HEK293 (cell line): ENCODE measurements around the gene TXNL1.

Source experiments
- CTCF ChIA-PET: fragments of 350-600 bp; formaldehyde crosslinking; extraction: SDS; loops from one replicate; lab custom pipeline; 2021; ENCODE audit warnings: antibody characterized with exemption; lab: Yijun Ruan, JAX
- POLR2A ChIA-PET: fragments of 300-600 bp; formaldehyde crosslinking; extraction: SDS; loops from one replicate; lab custom pipeline; 2020; ENCODE audit warnings: antibody characterized with exemption, inconsistent platforms; lab: Yijun Ruan, JAX
- H3K27ac ChIP-seq: fragments of 200-500 bp; sonication (Bioruptor generic); 2 replicates; pipeline ENCODE4 v1.5.1; 2014; ENCODE audit warnings: low read depth, low read length, control low read depth, inconsistent platforms; ENCODE audit errors: extremely low read depth
- H3K36me3 ChIP-seq, 2 experiments: fragments of 200-500 bp in 1 of 2; sonication (Bioruptor generic) in 1 of 2; 1 replicate in 1 of 2; 2 replicates in 1 of 2; pipeline ENCODE4 v1.5.1; 2014 to 2017; ENCODE audit warnings: inconsistent platforms in 2 of 2, low read length in 2 of 2; ENCODE audit not compliant: control insufficient read depth in 2 of 2, insufficient read depth in 1 of 2
- H3K4me1 ChIP-seq: fragments of 200-500 bp; sonication (Bioruptor generic); 2 replicates; pipeline ENCODE4 v1.5.1; 2014; ENCODE audit warnings: mild to moderate bottlenecking, low read length, inconsistent platforms; ENCODE audit not compliant: control insufficient read depth, insufficient read depth
- H3K4me3 ChIP-seq: 2 replicates; pipeline ENCODE4 v1.5.1; 2011; ENCODE audit warnings: low read depth, mild to moderate bottlenecking, control low read depth, low read length, moderate library complexity
- H3K9me3 ChIP-seq: fragments of 200-500 bp; sonication (Bioruptor generic); 2 replicates; pipeline ENCODE4 v1.5.1; 2014; ENCODE audit warnings: low read depth, low read length, inconsistent platforms; ENCODE audit not compliant: control insufficient read depth, insufficient read depth
- BCL11A ChIP-seq: fragments of 450-650 bp; formaldehyde crosslinking; IDR thresholded peaks from 2 replicates; pipeline ENCODE4 v1.5.1; 2016; ENCODE audit warnings: low read depth, missing biosample characterization, missing genetic modification characterization
- KLF16 ChIP-seq: fragments of 450-650 bp; formaldehyde crosslinking; IDR thresholded peaks from 2 replicates; pipeline ENCODE4 v1.5.1; 2017; ENCODE audit warnings: missing biosample characterization, missing genetic modification characterization
- KLF9 ChIP-seq: fragments of 450-650 bp; formaldehyde crosslinking; IDR thresholded peaks from 2 replicates; pipeline ENCODE4 v1.5.1; 2016; ENCODE audit warnings: missing biosample characterization, missing genetic modification characterization, low read depth
- SP7 ChIP-seq: fragments of 450-650 bp; formaldehyde crosslinking; IDR thresholded peaks from 2 replicates; pipeline ENCODE4 v1.5.1; 2016; ENCODE audit warnings: missing biosample characterization, missing genetic modification characterization
- TCF7L2 ChIP-seq: IDR thresholded peaks from 2 replicates; pipeline ENCODE4 v1.6.1; 2011; ENCODE audit warnings: low read depth, mild to moderate bottlenecking, inconsistent platforms, low read length, moderate library complexity, borderline replicate concordance
- WT1 ChIP-seq: fragments of 450-650 bp; formaldehyde crosslinking; IDR thresholded peaks from 2 replicates; pipeline ENCODE4 v1.5.1; 2016; ENCODE audit warnings: missing biosample characterization, missing genetic modification characterization
- ZBTB17 ChIP-seq: fragments of 450-650 bp; formaldehyde crosslinking; IDR thresholded peaks from 2 replicates; pipeline ENCODE4 v1.5.1; 2016; ENCODE audit warnings: missing biosample characterization, missing genetic modification characterization
- ZFHX2 ChIP-seq: fragments of 450-650 bp; formaldehyde crosslinking; conservative IDR thresholded peaks from 2 replicates; pipeline ENCODE4 v1.5.1; 2016; ENCODE audit warnings: missing biosample characterization, missing genetic modification characterization
- ZNF366 ChIP-seq: fragments of 450-650 bp; formaldehyde crosslinking; conservative IDR thresholded peaks from 2 replicates; pipeline ENCODE4 v1.5.1; 2016; ENCODE audit warnings: missing biosample characterization, missing genetic modification characterization
- ZNF48 ChIP-seq: fragments of 450-650 bp; formaldehyde crosslinking; IDR thresholded peaks from 2 replicates; pipeline ENCODE4 v1.5.1; 2016; ENCODE audit warnings: missing biosample characterization, missing genetic modification characterization
- ZNF549 ChIP-seq: fragments of 450-650 bp; IDR thresholded peaks from 2 replicates; pipeline ENCODE4 v1.5.1; 2018; ENCODE audit warnings: missing biosample characterization, missing genetic modification characterization, mild to moderate bottlenecking, inconsistent platforms, moderate library complexity
- ZNF621 ChIP-seq: fragments of 450-650 bp; formaldehyde crosslinking; IDR thresholded peaks from 2 replicates; pipeline ENCODE4 v1.5.1; 2017; ENCODE audit warnings: missing biosample characterization, missing genetic modification characterization
- ZNF623 ChIP-seq: fragments of 450-650 bp; formaldehyde crosslinking; IDR thresholded peaks from 2 replicates; pipeline ENCODE4 v1.5.1; 2016; ENCODE audit warnings: missing biosample characterization, missing genetic modification characterization
- ZNF660 ChIP-seq: fragments of 450-650 bp; IDR thresholded peaks from 2 replicates; pipeline ENCODE4 v1.5.1; 2018; ENCODE audit warnings: missing biosample characterization, mild to moderate bottlenecking, missing genetic modification characterization
- ZNF785 ChIP-seq: fragments of 450-650 bp; formaldehyde crosslinking; IDR thresholded peaks from 2 replicates; pipeline ENCODE4 v1.5.1; 2016; ENCODE audit warnings: missing biosample characterization, missing genetic modification characterization
- TF ChIP-seq, protein P1 (sequence below): fragments of 450-650 bp; formaldehyde crosslinking; IDR thresholded peaks from 2 replicates; pipeline ENCODE4; 2016; ENCODE audit warnings: missing biosample characterization, missing genetic modification characterization
- TF ChIP-seq, protein P2 (sequence below): fragments of 450-650 bp; formaldehyde crosslinking; conservative IDR thresholded peaks from 2 replicates; pipeline ENCODE4 v1.5.1; 2016; ENCODE audit warnings: low read depth, missing biosample characterization, missing genetic modification characterization
- TF ChIP-seq, protein P3 (sequence below): fragments of 450-650 bp; formaldehyde crosslinking; IDR thresholded peaks from 2 replicates; pipeline ENCODE4 v1.5.1; 2017; ENCODE audit warnings: missing biosample characterization, missing genetic modification characterization
- TF ChIP-seq, protein P4 (sequence below): sonication (generic); formaldehyde crosslinking; IDR thresholded peaks from 2 replicates; pipeline ENCODE4 v1.8.1; 2022; ENCODE audit warnings: mild to moderate bottlenecking, moderate library complexity, missing genetic modification reagents
- TF ChIP-seq, protein P5 (sequence below): fragments of 450-650 bp; formaldehyde crosslinking; conservative IDR thresholded peaks from 2 replicates; pipeline ENCODE4 v1.5.1; 2016; ENCODE audit warnings: low read depth, missing biosample characterization, missing genetic modification characterization

Gene TXNL1

DNA sequence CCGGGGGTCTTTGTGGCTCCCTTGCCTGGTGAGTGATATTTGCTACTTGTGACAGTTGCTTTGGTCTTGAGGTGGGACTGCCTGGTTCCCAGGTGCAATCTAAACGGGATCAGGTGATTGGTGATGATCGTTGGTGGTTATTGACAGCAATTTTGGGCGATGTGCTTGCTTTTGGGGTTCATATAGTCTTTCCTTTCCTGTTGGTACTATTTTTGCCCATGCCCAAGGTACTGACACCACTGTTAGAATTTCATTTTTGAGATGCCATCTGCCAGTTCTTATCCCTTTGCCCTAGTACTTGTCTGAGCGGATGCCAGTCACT lies 13.3 kb upstream of the TXNL1 start:
- H3K36me3 ChIP-seq: no peaks in the 10 kb centered on the region; a peak in 1 of 3 replicates
- no peak for TF ChIP-seq ZNF48
- TF ChIP-seq ZNF549 (tag by site-specific recombination): no peak
- TF ChIP-seq ZFHX2 (tag by site-specific recombination): no peak
- no peak for TF ChIP-seq WT1 (tag by site-specific recombination)
- no peak for TF ChIP-seq ZNF660 (tag by site-specific recombination)
- TF ChIP-seq, protein P1, sequence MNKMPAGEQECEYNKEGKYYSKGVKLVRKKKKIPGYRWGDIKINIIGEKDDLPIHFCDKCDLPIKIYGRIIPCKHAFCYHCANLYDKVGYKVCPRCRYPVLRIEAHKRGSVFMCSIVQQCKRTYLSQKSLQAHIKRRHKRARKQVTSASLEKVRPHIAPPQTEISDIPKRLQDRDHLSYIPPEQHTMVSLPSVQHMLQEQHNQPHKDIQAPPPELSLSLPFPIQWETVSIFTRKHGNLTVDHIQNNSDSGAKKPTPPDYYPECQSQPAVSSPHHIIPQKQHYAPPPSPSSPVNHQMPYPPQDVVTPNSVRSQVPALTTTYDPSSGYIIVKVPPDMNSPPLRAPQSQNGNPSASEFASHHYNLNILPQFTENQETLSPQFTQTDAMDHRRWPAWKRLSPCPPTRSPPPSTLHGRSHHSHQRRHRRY: no peak
- TF ChIP-seq, all 188 proteins: peak for 0
- CTCF ChIA-PET: no interaction called here
- Histone ChIP-seq H3K4me3 (peak overlapping the region; percentile 73), H3K4me1 (no peaks in the 10 kb centered on the region), H3K27ac (peak overlapping the region; percentile 76; the same call in 1 of the 2 replicates), H3K9me3 (no peaks in the 10 kb centered on the region)
- POLR2A ChIA-PET: interaction anchor here (1.1 to 2.8 kb wide), 5 partner anchors 12 to 882 kb away, joined by 3 to 40 read pairs (median 6); partner anchors contain the start of genes ONECUT2 and TXNL1

DNA sequence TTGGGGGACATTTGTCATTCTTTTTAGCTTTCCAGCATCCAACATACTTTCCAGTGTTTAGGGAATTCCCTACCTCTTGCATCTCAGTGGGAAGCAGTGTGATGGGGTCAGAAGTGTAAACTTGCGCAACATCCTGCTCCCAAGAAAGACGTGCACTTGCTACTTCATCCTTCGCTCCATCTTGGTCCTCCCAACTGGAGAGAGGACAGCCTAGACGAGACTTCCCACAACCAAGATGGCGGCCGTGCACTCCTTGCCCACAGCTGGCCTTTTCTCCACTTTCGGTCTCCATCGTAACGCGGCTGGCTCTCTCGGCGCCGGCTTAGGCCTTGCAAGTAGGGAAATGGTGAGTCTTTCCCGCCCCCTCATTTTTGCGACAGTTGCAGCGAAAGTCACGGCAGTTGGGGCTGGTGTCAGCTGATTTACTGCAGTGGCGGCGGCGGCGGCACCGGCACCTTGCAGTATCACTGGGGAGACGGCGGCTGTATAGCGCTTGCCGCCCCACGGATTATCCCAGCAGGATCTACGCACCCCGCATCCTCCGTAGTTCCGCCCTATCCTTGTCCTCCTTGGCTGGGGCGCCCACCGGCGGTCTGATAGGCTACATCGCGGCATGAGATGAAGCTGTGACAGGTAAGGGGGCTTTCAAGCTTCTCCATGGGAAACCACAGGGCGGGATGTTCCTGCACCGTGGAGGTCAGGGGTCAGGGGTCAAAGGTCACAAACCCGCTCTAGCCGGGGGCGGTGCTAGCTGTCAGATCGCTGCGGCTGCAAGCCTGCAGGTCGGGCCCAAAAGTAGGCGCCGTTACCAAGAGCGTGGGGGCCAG lies 12.8 kb upstream of the TXNL1 start, which contains the start of gene WDR7:
Gene WDR7 (plus strand): TSS at position 416 of the 827 bp plus-strand sequence. CDS start 21,157 bp downstream, outside the sequence.
- Histone ChIP-seq H3K4me1 (no peaks in the 10 kb centered on the region), H3K36me3 (no peaks in the 10 kb centered on the region; a peak in 1 of 3 replicates), H3K9me3 (no peaks in the 10 kb centered on the region), H3K27ac (peak within 1 kb of the TSS; percentile 76), H3K4me3 (peak within 1 kb of the TSS; percentile 73)
- ChIA-PET POLR2A (interaction anchor here (0.6 to 2.8 kb wide), 9 partner anchors 9 to 882 kb away, joined by 3 to 40 read pairs (median 4); partner anchors contain the start of genes ONECUT2 and TXNL1), CTCF (interaction anchor here (0.8 to 1.9 kb wide), 2 partner anchors 9 to 11 kb away, joined by 4 to 5 read pairs; no protein-coding TSS in a partner anchor)
- TF ChIP-seq, protein P2, sequence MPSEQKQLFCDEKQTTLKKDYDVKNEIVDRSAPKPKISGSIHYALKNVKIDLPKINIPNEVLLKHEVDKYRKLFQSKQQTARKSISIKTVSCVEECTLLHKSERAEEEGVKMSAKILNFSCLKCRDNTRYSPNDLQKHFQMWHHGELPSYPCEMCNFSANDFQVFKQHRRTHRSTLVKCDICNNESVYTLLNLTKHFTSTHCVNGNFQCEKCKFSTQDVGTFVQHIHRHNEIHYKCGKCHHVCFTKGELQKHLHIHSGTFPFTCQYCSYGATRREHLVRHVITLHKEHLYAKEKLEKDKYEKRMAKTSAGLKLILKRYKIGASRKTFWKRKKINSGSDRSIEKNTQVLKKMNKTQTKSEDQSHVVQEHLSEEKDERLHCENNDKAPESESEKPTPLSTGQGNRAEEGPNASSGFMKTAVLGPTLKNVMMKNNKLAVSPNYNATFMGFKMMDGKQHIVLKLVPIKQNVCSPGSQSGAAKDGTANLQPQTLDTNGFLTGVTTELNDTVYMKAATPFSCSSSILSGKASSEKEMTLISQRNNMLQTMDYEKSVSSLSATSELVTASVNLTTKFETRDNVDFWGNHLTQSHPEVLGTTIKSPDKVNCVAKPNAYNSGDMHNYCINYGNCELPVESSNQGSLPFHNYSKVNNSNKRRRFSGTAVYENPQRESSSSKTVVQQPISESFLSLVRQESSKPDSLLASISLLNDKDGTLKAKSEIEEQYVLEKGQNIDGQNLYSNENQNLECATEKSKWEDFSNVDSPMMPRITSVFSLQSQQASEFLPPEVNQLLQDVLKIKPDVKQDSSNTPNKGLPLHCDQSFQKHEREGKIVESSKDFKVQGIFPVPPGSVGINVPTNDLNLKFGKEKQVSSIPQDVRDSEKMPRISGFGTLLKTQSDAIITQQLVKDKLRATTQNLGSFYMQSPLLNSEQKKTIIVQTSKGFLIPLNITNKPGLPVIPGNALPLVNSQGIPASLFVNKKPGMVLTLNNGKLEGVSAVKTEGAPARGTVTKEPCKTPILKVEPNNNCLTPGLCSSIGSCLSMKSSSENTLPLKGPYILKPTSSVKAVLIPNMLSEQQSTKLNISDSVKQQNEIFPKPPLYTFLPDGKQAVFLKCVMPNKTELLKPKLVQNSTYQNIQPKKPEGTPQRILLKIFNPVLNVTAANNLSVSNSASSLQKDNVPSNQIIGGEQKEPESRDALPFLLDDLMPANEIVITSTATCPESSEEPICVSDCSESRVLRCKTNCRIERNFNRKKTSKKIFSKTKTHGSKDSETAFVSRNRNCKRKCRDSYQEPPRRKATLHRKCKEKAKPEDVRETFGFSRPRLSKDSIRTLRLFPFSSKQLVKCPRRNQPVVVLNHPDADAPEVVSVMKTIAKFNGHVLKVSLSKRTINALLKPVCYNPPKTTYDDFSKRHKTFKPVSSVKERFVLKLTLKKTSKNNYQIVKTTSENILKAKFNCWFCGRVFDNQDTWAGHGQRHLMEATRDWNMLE (tag by site-specific recombination): peak; percentile 61
- TF ChIP-seq ZNF785 (tag by site-specific recombination) (0 out of 2 replicates have a peak, but pooled peaks have one; percentile 13), BCL11A (tag by site-specific recombination) (peak; percentile 95), WT1 (tag by site-specific recombination) (no peak), SP7 (peak; percentile 63), KLF9 (tag by site-specific recombination) (peak; percentile 67), KLF16 (tag by site-specific recombination) (peak; percentile 69), ZBTB17 (tag by site-specific recombination) (peak; percentile 82), ZNF621 (tag by site-specific recombination) (no peak), ZNF366 (tag by site-specific recombination) (peak; percentile 95), TCF7L2 (no peak), ZNF623 (tag by site-specific recombination) (no peak)
- TF ChIP-seq, protein P3, sequence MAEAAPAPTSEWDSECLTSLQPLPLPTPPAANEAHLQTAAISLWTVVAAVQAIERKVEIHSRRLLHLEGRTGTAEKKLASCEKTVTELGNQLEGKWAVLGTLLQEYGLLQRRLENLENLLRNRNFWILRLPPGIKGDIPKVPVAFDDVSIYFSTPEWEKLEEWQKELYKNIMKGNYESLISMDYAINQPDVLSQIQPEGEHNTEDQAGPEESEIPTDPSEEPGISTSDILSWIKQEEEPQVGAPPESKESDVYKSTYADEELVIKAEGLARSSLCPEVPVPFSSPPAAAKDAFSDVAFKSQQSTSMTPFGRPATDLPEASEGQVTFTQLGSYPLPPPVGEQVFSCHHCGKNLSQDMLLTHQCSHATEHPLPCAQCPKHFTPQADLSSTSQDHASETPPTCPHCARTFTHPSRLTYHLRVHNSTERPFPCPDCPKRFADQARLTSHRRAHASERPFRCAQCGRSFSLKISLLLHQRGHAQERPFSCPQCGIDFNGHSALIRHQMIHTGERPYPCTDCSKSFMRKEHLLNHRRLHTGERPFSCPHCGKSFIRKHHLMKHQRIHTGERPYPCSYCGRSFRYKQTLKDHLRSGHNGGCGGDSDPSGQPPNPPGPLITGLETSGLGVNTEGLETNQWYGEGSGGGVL (tag by site-specific recombination): peak; percentile 69
- TF ChIP-seq, protein P4, sequence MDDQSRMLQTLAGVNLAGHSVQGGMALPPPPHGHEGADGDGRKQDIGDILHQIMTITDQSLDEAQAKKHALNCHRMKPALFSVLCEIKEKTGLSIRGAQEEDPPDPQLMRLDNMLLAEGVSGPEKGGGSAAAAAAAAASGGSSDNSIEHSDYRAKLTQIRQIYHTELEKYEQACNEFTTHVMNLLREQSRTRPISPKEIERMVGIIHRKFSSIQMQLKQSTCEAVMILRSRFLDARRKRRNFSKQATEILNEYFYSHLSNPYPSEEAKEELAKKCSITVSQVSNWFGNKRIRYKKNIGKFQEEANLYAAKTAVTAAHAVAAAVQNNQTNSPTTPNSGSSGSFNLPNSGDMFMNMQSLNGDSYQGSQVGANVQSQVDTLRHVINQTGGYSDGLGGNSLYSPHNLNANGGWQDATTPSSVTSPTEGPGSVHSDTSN (CRISPR knock-in tag): peak; percentile 85; the same call in 1 of the 2 replicates
- TF ChIP-seq, protein P5, sequence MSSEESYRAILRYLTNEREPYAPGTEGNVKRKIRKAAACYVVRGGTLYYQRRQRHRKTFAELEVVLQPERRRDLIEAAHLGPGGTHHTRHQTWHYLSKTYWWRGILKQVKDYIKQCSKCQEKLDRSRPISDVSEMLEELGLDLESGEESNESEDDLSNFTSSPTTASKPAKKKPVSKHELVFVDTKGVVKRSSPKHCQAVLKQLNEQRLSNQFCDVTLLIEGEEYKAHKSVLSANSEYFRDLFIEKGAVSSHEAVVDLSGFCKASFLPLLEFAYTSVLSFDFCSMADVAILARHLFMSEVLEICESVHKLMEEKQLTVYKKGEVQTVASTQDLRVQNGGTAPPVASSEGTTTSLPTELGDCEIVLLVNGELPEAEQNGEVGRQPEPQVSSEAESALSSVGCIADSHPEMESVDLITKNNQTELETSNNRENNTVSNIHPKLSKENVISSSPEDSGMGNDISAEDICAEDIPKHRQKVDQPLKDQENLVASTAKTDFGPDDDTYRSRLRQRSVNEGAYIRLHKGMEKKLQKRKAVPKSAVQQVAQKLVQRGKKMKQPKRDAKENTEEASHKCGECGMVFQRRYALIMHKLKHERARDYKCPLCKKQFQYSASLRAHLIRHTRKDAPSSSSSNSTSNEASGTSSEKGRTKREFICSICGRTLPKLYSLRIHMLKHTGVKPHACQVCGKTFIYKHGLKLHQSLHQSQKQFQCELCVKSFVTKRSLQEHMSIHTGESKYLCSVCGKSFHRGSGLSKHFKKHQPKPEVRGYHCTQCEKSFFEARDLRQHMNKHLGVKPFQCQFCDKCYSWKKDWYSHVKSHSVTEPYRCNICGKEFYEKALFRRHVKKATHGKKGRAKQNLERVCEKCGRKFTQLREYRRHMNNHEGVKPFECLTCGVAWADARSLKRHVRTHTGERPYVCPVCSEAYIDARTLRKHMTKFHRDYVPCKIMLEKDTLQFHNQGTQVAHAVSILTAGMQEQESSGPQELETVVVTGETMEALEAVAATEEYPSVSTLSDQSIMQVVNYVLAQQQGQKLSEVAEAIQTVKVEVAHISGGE (tag by site-specific recombination): peak; percentile 44
